GM23248 (cell line): ENCODE measurements around the gene RXFP4. TPM values are rescaled to one million over a fixed set of nuclear protein-coding genes. Genes with fewer than 3 reads are reported as not detected.

Experiments
- DNase-seq: peaks from one replicate; pipeline ENCODE4 v3.0.0-alpha.2; 2015
- H2AFZ ChIP-seq: fragments of 200-600 bp; sonication (generic); 2 replicates; pipeline ENCODE4 v1.6.1; 2016; ENCODE audit warnings: antibody characterized with exemption
- H3F3A ChIP-seq: fragments of 200-600 bp; sonication (generic); 2 replicates; pipeline ENCODE4 v1.6.1; 2016; ENCODE audit warnings: mild to moderate bottlenecking, antibody characterized with exemption, mixed run types; ENCODE audit not compliant: insufficient read depth
- H3K27ac ChIP-seq: fragments of 200-600 bp; sonication (generic); 2 replicates; pipeline ENCODE4 v1.5.1; 2016; ENCODE audit warnings: mild to moderate bottlenecking
- H3K27me3 ChIP-seq: fragments of 200-600 bp; sonication (generic); replicated peaks from 2 replicates; pipeline ENCODE4 v1.6.1; 2016; ENCODE audit warnings: mild to moderate bottlenecking; ENCODE audit not compliant: insufficient read depth
- H3K36me3 ChIP-seq: fragments of 200-600 bp; sonication (generic); 2 replicates; pipeline ENCODE4 v1.6.1; 2016; ENCODE audit warnings: low read depth, mild to moderate bottlenecking
- H3K4me1 ChIP-seq: fragments of 200-600 bp; sonication (generic); 2 replicates; pipeline ENCODE4 v1.6.1; 2016; ENCODE audit warnings: mild to moderate bottlenecking; ENCODE audit not compliant: insufficient read depth
- H3K4me2 ChIP-seq: fragments of 200-600 bp; sonication (generic); one replicate; pipeline ENCODE4 v1.6.1; 2016; ENCODE audit warnings: mild to moderate bottlenecking; ENCODE audit not compliant: unreplicated experiment
- H3K4me3 ChIP-seq: fragments of 200-600 bp; sonication (generic); 2 replicates; pipeline ENCODE4 v1.5.1; 2016; ENCODE audit warnings: mild to moderate bottlenecking
- H3K79me2 ChIP-seq: fragments of 200-600 bp; sonication (generic); 2 replicates; pipeline ENCODE4 v1.6.1; 2016; ENCODE audit warnings: mild to moderate bottlenecking; ENCODE audit not compliant: insufficient read depth
- H3K9ac ChIP-seq: fragments of 200-600 bp; sonication (generic); 2 replicates; pipeline ENCODE4 v1.6.1; 2016; ENCODE audit warnings: mild to moderate bottlenecking
- H3K9me2 ChIP-seq: fragments of 200-600 bp; sonication (generic); 2 replicates; pipeline ENCODE4 v1.6.1; 2016; ENCODE audit warnings: mixed run types, mild to moderate bottlenecking, moderate library complexity; ENCODE audit not compliant: insufficient read depth
- H3K9me3 ChIP-seq: fragments of 200-600 bp; sonication (generic); one replicate; pipeline ENCODE4 v1.6.1; 2017; ENCODE audit warnings: low read depth
- H4K20me1 ChIP-seq: fragments of 200-600 bp; sonication (generic); 2 replicates; pipeline ENCODE4 v1.6.0; 2016; ENCODE audit not compliant: insufficient read depth
- EZH2 ChIP-seq: fragments of 200-600 bp; sonication (generic); IDR thresholded peaks from 2 replicates; pipeline ENCODE4 v1.6.1; 2018; ENCODE audit warnings: antibody characterized with exemption, mild to moderate bottlenecking; ENCODE audit not compliant: insufficient read depth, poor library complexity, severe bottlenecking
- EZH2phosphoT487 ChIP-seq: fragments of 200-600 bp; sonication (generic); IDR thresholded peaks from 2 replicates; pipeline ENCODE4 v1.6.1; 2018; ENCODE audit warnings: antibody characterized with exemption, moderate library complexity, mild to moderate bottlenecking, low read depth; ENCODE audit not compliant: insufficient read depth
- WGBS, 2 experiments: methylation state at CpG; one replicate each; pipeline ENCODE4 v1.1.6; 2015 to 2017; ENCODE audit warnings: low lambda C conversion rate in 2 of 2, low coverage in 1 of 2; ENCODE audit errors: missing lambda C conversion rate in 2 of 2; 5-methylcytosine and 5-hydroxymethylcytosine counted together
- in situ Hi-C: fragments of 300-500 bp; cut with MboI; formaldehyde crosslinking; loops from 2 replicates; pipeline ENCODE4 v1.15.0; 2020
- polyA plus RNA-seq: library from polyadenylated mRNA; unstranded; fragments of >200 nt; fragmentation: Nextera tagmentation; extraction: Ambion mirVana; gene quantifications from 2 replicates; pipeline ENCODE4 v1.2.1, GENCODE V29; 2016
- total RNA-seq: library from RNA; depleted of rRNA; stranded (reverse); fragments of >200 nt; shearing (Covaris generic); gene quantifications from 2 replicates; pipeline ENCODE4 v1.2.3, GENCODE V29; 2014

RXFP4 gene
- total and polyA plus RNA-seq, 2 experiments from 2014 or later = 0.39 TPM; not detected in 1

DNA sequence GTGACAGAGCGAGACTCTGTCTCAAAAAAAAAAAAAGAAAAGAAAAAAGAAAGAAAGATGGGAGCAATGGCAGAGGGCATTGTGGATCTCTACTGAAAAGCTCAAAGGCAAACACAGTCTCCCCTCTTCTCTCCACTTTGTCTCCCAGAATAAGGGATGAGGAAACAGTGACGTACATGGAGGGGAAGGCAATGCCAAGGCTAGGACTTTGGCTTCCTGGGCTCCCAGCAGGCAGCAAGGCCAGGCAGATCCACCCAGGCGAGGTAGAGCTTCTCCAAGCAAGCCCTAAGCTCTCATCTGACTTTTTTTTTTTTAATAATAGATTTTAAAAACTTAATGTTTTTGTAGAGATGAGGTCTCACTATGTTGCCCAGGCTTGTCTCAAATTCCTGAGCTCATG is 32.3 kb downstream of the RXFP4 start:
- TF ChIP-seq EZH2phosphoT487 (no peak), EZH2 (no peak)
- in situ Hi-C loops = no loop called here
- Histone ChIP-seq H3K9me2 (no peaks in the 10 kb centered on the region), H3K27ac (no peak overlapping the region), H3K27me3 (no peaks in the 10 kb centered on the region), H3K9ac (no peak overlapping the region), H3K4me1 (peaks cover 50% of the 10 kb centered on the region), H2AFZ (no peak overlapping the region), H3K36me3 (peaks cover 13% of the 10 kb centered on the region; the same call in 1 of the 2 replicates), H3K9me3 (no peaks in the 10 kb centered on the region), H4K20me1 (peaks cover 12% of the 10 kb centered on the region; the same call in 1 of the 2 replicates), H3K4me2 (no peak overlapping the region), H3K4me3 (no peak overlapping the region), H3K79me2 (peaks cover 100% of the 10 kb centered on the region), H3F3A (peaks cover 43% of the 10 kb centered on the region)
- no peak for DNase-seq
- 78 to 80% methylated on average over 2 to 3 of the region's 3 CpGs for WGBS, 2 experiments

DNA sequence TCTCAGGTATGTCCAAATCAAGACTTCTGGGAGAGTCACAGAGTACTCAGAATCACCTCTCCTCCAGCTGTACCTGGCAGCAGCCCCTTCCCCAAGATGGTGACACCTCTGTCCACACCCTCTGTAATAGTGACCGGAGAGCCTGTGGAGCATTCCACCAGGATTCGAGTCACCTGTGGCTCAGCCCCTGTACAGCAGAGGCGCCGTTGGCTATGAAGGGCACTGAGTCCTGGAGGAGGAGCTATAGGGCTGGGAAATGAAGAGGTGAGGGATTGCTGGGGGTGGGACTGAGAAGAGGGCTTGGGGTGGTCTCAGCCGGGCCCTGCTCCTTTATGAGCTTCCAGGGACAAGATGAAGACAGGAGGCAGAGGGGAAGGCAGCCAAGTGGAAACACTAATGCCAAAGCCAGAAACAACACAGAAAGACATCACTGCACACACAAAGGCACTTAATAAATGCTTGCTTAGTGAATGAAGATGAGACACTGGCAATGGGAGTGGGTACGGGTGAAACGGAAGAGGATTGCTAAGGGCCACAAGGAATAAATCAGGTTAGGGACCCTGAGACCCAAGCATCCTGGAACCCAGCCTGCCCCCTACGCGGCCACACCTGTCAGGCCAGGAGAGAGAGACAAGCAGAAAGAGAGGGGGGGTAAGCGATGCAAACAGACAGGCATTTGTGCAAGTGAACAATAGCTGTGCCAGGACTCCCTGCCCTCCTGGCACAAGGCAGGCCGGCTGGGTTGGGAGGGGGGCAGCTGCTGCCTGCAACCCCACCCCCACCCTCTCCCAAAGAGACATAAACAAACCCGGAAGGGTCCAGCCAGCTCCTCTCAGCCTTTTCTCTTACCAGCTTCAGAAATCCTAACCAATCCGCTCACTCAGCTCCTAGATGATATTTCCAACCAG is 33.0 kb downstream of the RXFP4 start:
- in situ Hi-C loops = no loop called here
- peak overlapping the region; percentile 97 for H3K4me2 ChIP-seq
- H3K27me3 ChIP-seq = no peaks in the 10 kb centered on the region
- H2AFZ ChIP-seq = no peak overlapping the region
- no peak for TF ChIP-seq EZH2phosphoT487
- no peak for TF ChIP-seq EZH2
- H3K27ac ChIP-seq = peak overlapping the region; percentile 96
- H3K4me1 ChIP-seq = peaks cover 42% of the 10 kb centered on the region
- peaks cover 12% of the 10 kb centered on the region; the same call in 1 of the 2 replicates for H4K20me1 ChIP-seq
- 48 to 50% methylated on average over 13 of the region's 13 CpGs for WGBS, 2 experiments
- no peaks in the 10 kb centered on the region for H3K9me3 ChIP-seq
- peaks cover 100% of the 10 kb centered on the region for H3K79me2 ChIP-seq
- DNase-seq = no peak
- peak overlapping the region; percentile 94 for H3K4me3 ChIP-seq
- H3K36me3 ChIP-seq = peaks cover 8% of the 10 kb centered on the region; the same call in 1 of the 2 replicates
- H3K9ac ChIP-seq = peak overlapping the region; percentile 97
- peaks cover 50% of the 10 kb centered on the region for H3F3A ChIP-seq
- no peaks in the 10 kb centered on the region for H3K9me2 ChIP-seq

DNA sequence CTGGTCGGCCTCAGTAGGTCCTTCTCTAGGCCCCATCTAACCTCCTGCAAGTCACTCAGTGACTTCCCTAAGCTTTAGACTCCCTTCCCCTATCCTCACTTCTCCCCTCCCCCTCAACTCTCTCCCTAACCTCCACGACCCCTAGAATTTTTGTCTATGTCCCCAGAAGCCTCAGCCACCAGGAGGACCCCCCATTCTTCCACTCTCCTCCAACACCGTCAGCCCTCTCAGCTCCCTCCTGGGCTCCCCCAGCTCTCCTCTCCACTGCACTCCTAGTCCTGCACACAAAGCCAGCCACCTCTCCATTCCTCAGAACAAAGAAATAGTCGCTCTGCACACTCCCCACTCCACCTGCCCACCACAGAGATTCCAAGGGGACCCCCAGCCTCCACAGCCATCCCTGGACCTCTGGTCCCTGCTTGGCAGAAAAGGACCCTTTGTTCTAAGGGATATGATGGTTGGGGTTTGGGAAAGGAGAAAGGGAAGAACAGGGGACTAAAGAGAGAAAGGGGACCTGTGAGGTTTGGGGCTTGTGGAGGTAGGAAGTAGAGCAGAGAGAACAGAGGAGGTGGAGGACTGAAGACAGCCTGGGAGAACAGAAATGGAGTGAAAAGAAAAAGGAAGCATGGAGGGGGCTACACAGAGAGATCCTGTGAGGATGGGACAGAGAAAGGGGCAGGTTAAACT is 34.1 kb downstream of the RXFP4 start:
- Histone ChIP-seq H3K9me3 (no peaks in the 10 kb centered on the region), H3K9ac (peak overlapping the region; percentile 97), H3K27me3 (no peaks in the 10 kb centered on the region), H3K4me3 (peak overlapping the region; percentile 94), H3K36me3 (peaks cover 8% of the 10 kb centered on the region; the same call in 1 of the 2 replicates), H3K4me1 (peaks cover 42% of the 10 kb centered on the region), H3K27ac (peak overlapping the region; percentile 96), H3K79me2 (peaks cover 100% of the 10 kb centered on the region), H3K4me2 (peak overlapping the region; percentile 97), H3F3A (peaks cover 52% of the 10 kb centered on the region), H3K9me2 (no peaks in the 10 kb centered on the region), H2AFZ (no peak overlapping the region), H4K20me1 (peaks cover 12% of the 10 kb centered on the region; the same call in 1 of the 2 replicates)
- no peak for TF ChIP-seq EZH2phosphoT487
- TF ChIP-seq EZH2 = no peak
- DNase-seq = no peak
- in situ Hi-C loops = no loop called here
- WGBS, 2 experiments = 17 to 20% methylated on average over 4 of the region's 4 CpGs

DNA sequence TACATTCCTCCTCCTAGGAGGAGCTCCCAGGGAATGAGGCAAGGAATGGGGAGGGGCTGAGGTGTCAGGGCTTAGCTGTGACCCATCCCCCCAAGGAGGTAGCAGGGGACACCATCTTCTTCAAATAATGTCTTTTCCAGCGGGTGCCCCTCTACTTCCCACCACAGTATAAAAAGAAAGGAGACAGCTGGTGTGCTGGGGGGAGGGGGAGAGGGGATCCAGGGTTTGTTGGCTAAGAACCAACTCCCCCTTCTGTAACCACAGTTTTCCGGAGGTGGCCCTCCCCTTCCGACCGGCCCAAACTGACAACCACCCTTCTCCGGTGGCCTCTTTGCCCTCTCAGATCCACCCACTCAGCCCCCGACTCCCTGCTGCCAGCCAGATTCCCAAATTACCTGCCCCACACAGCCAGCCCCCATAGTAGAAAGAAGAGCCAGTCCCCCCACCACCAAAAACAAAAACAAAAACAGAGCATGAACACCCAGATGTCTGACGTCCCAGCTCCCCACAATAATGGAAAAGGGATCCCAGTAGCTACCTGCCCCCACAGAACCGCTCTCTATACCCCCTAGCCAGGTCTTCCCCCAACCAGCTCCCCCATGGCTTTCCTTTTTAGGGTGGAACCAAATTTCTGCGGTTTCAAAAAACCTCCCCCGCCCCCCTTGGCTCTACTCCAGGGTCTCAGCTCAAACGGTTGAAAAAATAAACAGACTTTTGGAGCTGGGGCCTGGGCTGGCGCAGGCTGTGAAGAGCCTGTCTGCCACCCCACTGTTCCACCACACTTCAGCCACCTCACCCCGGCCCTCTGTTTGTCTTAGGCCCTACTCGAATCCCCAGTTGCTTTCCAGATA is 34.8 kb downstream of the RXFP4 start:
- no peak for TF ChIP-seq EZH2phosphoT487
- no peak for TF ChIP-seq EZH2
- H3K27ac ChIP-seq = peak overlapping the region; percentile 96
- in situ Hi-C loops = no loop called here
- H3K4me3 ChIP-seq = peak overlapping the region; percentile 94
- H4K20me1 ChIP-seq = peaks cover 12% of the 10 kb centered on the region; the same call in 1 of the 2 replicates
- H3K9me3 ChIP-seq = no peaks in the 10 kb centered on the region
- peak overlapping the region; percentile 97 for H3K4me2 ChIP-seq
- H2AFZ ChIP-seq = no peak overlapping the region
- H3K79me2 ChIP-seq = peaks cover 100% of the 10 kb centered on the region
- H3K9me2 ChIP-seq = no peaks in the 10 kb centered on the region
- peak overlapping the region; percentile 97 for H3K9ac ChIP-seq
- H3K36me3 ChIP-seq = peaks cover 10% of the 10 kb centered on the region; the same call in 1 of the 2 replicates
- no peaks in the 10 kb centered on the region for H3K27me3 ChIP-seq
- H3K4me1 ChIP-seq = peaks cover 43% of the 10 kb centered on the region
- DNase-seq = peak; percentile 79
- 3 to 4% methylated on average over 12 to 14 of the region's 14 CpGs for WGBS, 2 experiments
- H3F3A ChIP-seq = peaks cover 53% of the 10 kb centered on the region
